GM23248 (cell line): ENCODE measurements around the gene STXBP5L. TPM values are rescaled to one million over a fixed set of nuclear protein-coding genes. Genes with fewer than 3 reads are reported as not detected.
"Not testable (repeated sequence)": the region's sequence is repeated elsewhere in the genome, so short reads cannot be mapped to it uniquely, and the experiment has no call there.

Source experiments
- DNase-seq: peaks from one replicate; pipeline ENCODE4 v3.0.0-alpha.2; 2015
- H2AFZ ChIP-seq: fragments of 200-600 bp; sonication (generic); 2 replicates; pipeline ENCODE4 v1.6.1; 2016; ENCODE audit warnings: antibody characterized with exemption
- H3F3A ChIP-seq: fragments of 200-600 bp; sonication (generic); 2 replicates; pipeline ENCODE4 v1.6.1; 2016; ENCODE audit warnings: mild to moderate bottlenecking, antibody characterized with exemption, mixed run types; ENCODE audit not compliant: insufficient read depth
- H3K27ac ChIP-seq: fragments of 200-600 bp; sonication (generic); 2 replicates; pipeline ENCODE4 v1.5.1; 2016; ENCODE audit warnings: mild to moderate bottlenecking
- H3K27me3 ChIP-seq: fragments of 200-600 bp; sonication (generic); replicated peaks from 2 replicates; pipeline ENCODE4 v1.6.1; 2016; ENCODE audit warnings: mild to moderate bottlenecking; ENCODE audit not compliant: insufficient read depth
- H3K36me3 ChIP-seq: fragments of 200-600 bp; sonication (generic); 2 replicates; pipeline ENCODE4 v1.6.1; 2016; ENCODE audit warnings: low read depth, mild to moderate bottlenecking
- H3K4me1 ChIP-seq: fragments of 200-600 bp; sonication (generic); 2 replicates; pipeline ENCODE4 v1.6.1; 2016; ENCODE audit warnings: mild to moderate bottlenecking; ENCODE audit not compliant: insufficient read depth
- H3K4me2 ChIP-seq: fragments of 200-600 bp; sonication (generic); one replicate; pipeline ENCODE4 v1.6.1; 2016; ENCODE audit warnings: mild to moderate bottlenecking; ENCODE audit not compliant: unreplicated experiment
- H3K4me3 ChIP-seq: fragments of 200-600 bp; sonication (generic); 2 replicates; pipeline ENCODE4 v1.5.1; 2016; ENCODE audit warnings: mild to moderate bottlenecking
- H3K79me2 ChIP-seq: fragments of 200-600 bp; sonication (generic); 2 replicates; pipeline ENCODE4 v1.6.1; 2016; ENCODE audit warnings: mild to moderate bottlenecking; ENCODE audit not compliant: insufficient read depth
- H3K9ac ChIP-seq: fragments of 200-600 bp; sonication (generic); 2 replicates; pipeline ENCODE4 v1.6.1; 2016; ENCODE audit warnings: mild to moderate bottlenecking
- H3K9me2 ChIP-seq: fragments of 200-600 bp; sonication (generic); 2 replicates; pipeline ENCODE4 v1.6.1; 2016; ENCODE audit warnings: mixed run types, mild to moderate bottlenecking, moderate library complexity; ENCODE audit not compliant: insufficient read depth
- H3K9me3 ChIP-seq: fragments of 200-600 bp; sonication (generic); one replicate; pipeline ENCODE4 v1.6.1; 2017; ENCODE audit warnings: low read depth
- H4K20me1 ChIP-seq: fragments of 200-600 bp; sonication (generic); 2 replicates; pipeline ENCODE4 v1.6.0; 2016; ENCODE audit not compliant: insufficient read depth
- EZH2 ChIP-seq: fragments of 200-600 bp; sonication (generic); IDR thresholded peaks from 2 replicates; pipeline ENCODE4 v1.6.1; 2018; ENCODE audit warnings: antibody characterized with exemption, mild to moderate bottlenecking; ENCODE audit not compliant: insufficient read depth, poor library complexity, severe bottlenecking
- EZH2phosphoT487 ChIP-seq: fragments of 200-600 bp; sonication (generic); IDR thresholded peaks from 2 replicates; pipeline ENCODE4 v1.6.1; 2018; ENCODE audit warnings: antibody characterized with exemption, moderate library complexity, mild to moderate bottlenecking, low read depth; ENCODE audit not compliant: insufficient read depth
- WGBS, 2 experiments: methylation state at CpG; one replicate each; pipeline ENCODE4 v1.1.6; 2015 to 2017; ENCODE audit warnings: low lambda C conversion rate in 2 of 2, low coverage in 1 of 2; ENCODE audit errors: missing lambda C conversion rate in 2 of 2; 5-methylcytosine and 5-hydroxymethylcytosine counted together
- in situ Hi-C: fragments of 300-500 bp; cut with MboI; formaldehyde crosslinking; loops from 2 replicates; pipeline ENCODE4 v1.15.0; 2020
- polyA plus RNA-seq: library from polyadenylated mRNA; unstranded; fragments of >200 nt; fragmentation: Nextera tagmentation; extraction: Ambion mirVana; gene quantifications from 2 replicates; pipeline ENCODE4 v1.2.1, GENCODE V29; 2016
- total RNA-seq: library from RNA; depleted of rRNA; stranded (reverse); fragments of >200 nt; shearing (Covaris generic); gene quantifications from 2 replicates; pipeline ENCODE4 v1.2.3, GENCODE V29; 2014

Gene STXBP5L
- total and polyA plus RNA-seq, 2 experiments from 2014 or later, result not detected

GRCh38 chr3:121228971-121229370, 321.0 kb downstream of the STXBP5L start:
- Histone ChIP-seq H3F3A (no peaks in the 10 kb centered on the region), H3K9me2 (no peaks in the 10 kb centered on the region), H3K27ac (no peak overlapping the region), H3K9ac (no peak overlapping the region), H3K27me3 (no peaks in the 10 kb centered on the region), H3K4me2 (no peak overlapping the region), H3K4me1 (no peaks in the 10 kb centered on the region), H3K4me3 (no peak overlapping the region), H4K20me1 (no peaks in the 10 kb centered on the region), H2AFZ (no peak overlapping the region), H3K9me3 (no peaks in the 10 kb centered on the region), H3K79me2 (no peaks in the 10 kb centered on the region), H3K36me3 (no peaks in the 10 kb centered on the region)
- no peak for DNase-seq
- in situ Hi-C loops, result no loop called here
- WGBS, 2 experiments, result 17 to 18% methylated on average over 1 of the region's 1 CpG
- TF ChIP-seq EZH2phosphoT487 (no peak), EZH2 (no peak)

DNA sequence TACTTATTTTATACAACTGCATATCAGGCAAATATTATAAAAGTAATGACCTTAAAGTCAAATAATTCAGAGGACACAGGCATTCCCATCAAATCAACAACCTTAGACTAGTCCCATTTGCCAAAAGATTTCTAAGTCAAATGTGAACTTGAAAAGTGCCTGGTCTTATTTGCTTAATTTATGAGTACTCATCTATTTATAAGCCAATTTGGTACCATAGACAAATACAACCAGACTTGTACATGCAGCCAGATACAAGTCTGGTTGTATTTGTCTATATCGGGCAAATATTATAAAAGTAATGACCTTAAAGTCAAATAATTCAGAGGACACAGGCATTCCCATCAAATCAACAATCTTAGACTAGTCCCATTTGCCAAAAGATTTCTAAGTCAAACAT, 322.2 kb downstream of the STXBP5L start:
- H3K9ac ChIP-seq, H3K27ac ChIP-seq, H3K4me1 ChIP-seq, H3K79me2 ChIP-seq, H3K9me2 ChIP-seq, DNase-seq, in situ Hi-C loops, H3K9me3 ChIP-seq, H3K4me2 ChIP-seq, H3K4me3 ChIP-seq, H2AFZ ChIP-seq, H3K36me3 ChIP-seq, H3F3A ChIP-seq, H3K27me3 ChIP-seq, H4K20me1 ChIP-seq: not testable (repeated sequence)
- WGBS, 2 experiments, result 49 to 69% methylated on average over 1 of the region's 1 CpG

DNA sequence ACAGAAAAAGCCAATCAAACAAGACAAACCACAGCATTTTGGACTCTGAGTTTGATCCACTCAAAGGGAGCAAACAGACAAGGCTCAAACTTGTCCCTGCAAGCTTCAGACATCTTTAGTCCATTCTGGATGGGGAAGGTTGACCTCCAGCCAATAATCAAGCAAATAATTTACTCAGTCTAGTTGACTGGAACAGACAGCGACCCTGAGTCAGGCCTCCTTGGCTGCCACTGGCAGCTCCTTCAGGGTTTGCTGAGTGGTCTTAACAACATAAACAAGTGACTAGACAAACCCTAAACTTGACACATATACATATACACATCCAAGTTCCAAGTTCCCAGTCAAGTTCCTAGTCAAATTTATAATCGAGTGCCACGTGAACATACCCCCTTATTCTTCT, 323.9 kb downstream of the STXBP5L start:
- Histone ChIP-seq H4K20me1 (no peaks in the 10 kb centered on the region), H3K27me3 (no peaks in the 10 kb centered on the region), H3K9me2 (no peaks in the 10 kb centered on the region), H3K27ac (no peak overlapping the region), H3K9me3 (no peaks in the 10 kb centered on the region), H3K4me1 (no peaks in the 10 kb centered on the region), H3K9ac (no peak overlapping the region), H3K36me3 (no peaks in the 10 kb centered on the region), H3K4me2 (no peak overlapping the region), H3K79me2 (no peaks in the 10 kb centered on the region), H3F3A (no peaks in the 10 kb centered on the region), H3K4me3 (no peak overlapping the region), H2AFZ (no peak overlapping the region)
- WGBS, 2 experiments, result 32 to 36% methylated on average over 3 of the region's 3 CpGs
- no peak for DNase-seq
- TF ChIP-seq EZH2phosphoT487, result no peak
- TF ChIP-seq EZH2, result no peak
- in situ Hi-C loops, result no loop called here

GRCh38 chr3:121232309-121233225, 324.6 kb downstream of the STXBP5L start:
- 44 to 45% methylated on average over 5 of the region's 5 CpGs for WGBS, 2 experiments
- TF ChIP-seq EZH2, result no peak
- no peak for TF ChIP-seq EZH2phosphoT487
- no peaks in the 10 kb centered on the region for H3K79me2 ChIP-seq
- no peak for DNase-seq
- no peaks in the 10 kb centered on the region for H4K20me1 ChIP-seq
- H3K9me3 ChIP-seq, result no peaks in the 10 kb centered on the region
- in situ Hi-C loops, result no loop called here
- H3K27me3 ChIP-seq, result no peaks in the 10 kb centered on the region
- no peaks in the 10 kb centered on the region for H3K9me2 ChIP-seq
- no peak overlapping the region for H2AFZ ChIP-seq
- no peak overlapping the region for H3K9ac ChIP-seq
- H3K4me1 ChIP-seq, result no peaks in the 10 kb centered on the region
- H3K4me2 ChIP-seq, result no peak overlapping the region
- H3K36me3 ChIP-seq, result no peaks in the 10 kb centered on the region
- H3K4me3 ChIP-seq, result no peak overlapping the region
- no peak overlapping the region for H3K27ac ChIP-seq
- H3F3A ChIP-seq, result no peaks in the 10 kb centered on the region
